CD14-positive monocyte (primary cell): ENCODE results near the gene LARP7. TPM values are rescaled to one million over a fixed set of nuclear protein-coding genes. Genes with fewer than 3 reads are reported as not detected.
"Not testable (repeated sequence)": the region's sequence is repeated elsewhere in the genome, so short reads cannot be mapped to it uniquely, and the experiment has no call there.

ENCODE experiments used
- DNase-seq, 3 donors: peaks; one replicate each; pipeline ENCODE4 v3.0.0-alpha.2; 2011 to 2022
- H2AFZ ChIP-seq: 2 replicates; pipeline ENCODE4 v1.6.0; 2012; ENCODE audit warnings: mild to moderate bottlenecking, low read depth, low read length, inconsistent platforms; ENCODE audit not compliant: insufficient read depth, poor library complexity, severe bottlenecking
- H3K27ac ChIP-seq, 2 donors: 1 replicate in 1 of 2; 2 replicates in 1 of 2; pipeline ENCODE4 v1.5.1; 2012 to 2013; ENCODE audit warnings: low read length in 2 of 2, control low read depth in 1 of 2, inconsistent platforms in 1 of 2, low read depth in 1 of 2, mild to moderate bottlenecking in 1 of 2
- H3K27me3 ChIP-seq, 2 donors: one replicate each; pipeline versions ENCODE4 v1.6.0 to v1.6.1; 2011 to 2013; ENCODE audit warnings: low read length in 2 of 2; ENCODE audit not compliant: control insufficient read depth in 2 of 2, insufficient read depth in 2 of 2
- H3K36me3 ChIP-seq, 2 donors: replicated peaks in 1 of 2; 1 replicate in 1 of 2; 2 replicates in 1 of 2; pipeline versions ENCODE4 v1.5.1 to v1.6.1; 2012 to 2013; ENCODE audit warnings: low read length in 2 of 2, control low read depth in 1 of 2, inconsistent platforms in 1 of 2, mild to moderate bottlenecking in 1 of 2; ENCODE audit not compliant: insufficient read depth in 2 of 2, control insufficient read depth in 1 of 2
- H3K4me1 ChIP-seq, 2 donors: 1 replicate in 1 of 2; 2 replicates in 1 of 2; pipeline versions ENCODE4 v1.5.1 to v1.6.1; 2012 to 2013; ENCODE audit warnings: low read length in 2 of 2, control low read depth in 1 of 2, inconsistent platforms in 1 of 2, mild to moderate bottlenecking in 1 of 2, moderate library complexity in 1 of 2; ENCODE audit not compliant: insufficient read depth in 2 of 2, control insufficient read depth in 1 of 2
- H3K4me2 ChIP-seq: replicated peaks from 2 replicates; pipeline ENCODE3; 2012; ENCODE audit warnings: low read length, moderate library complexity, mild to moderate bottlenecking; ENCODE audit not compliant: poor library complexity, severe bottlenecking; ENCODE audit errors: extremely low read depth
- H3K4me3 ChIP-seq, 3 experiments: fragments of 200-600 bp in 1 of 3; sonication (generic) in 1 of 3; replicated peaks in 1 of 3; 1 replicate in 2 of 3; 2 replicates in 1 of 3; pipeline ENCODE4 v1.5.1; 2011 to 2013; ENCODE audit warnings: low read length in 3 of 3, mild to moderate bottlenecking in 3 of 3, control low read depth in 2 of 3, low read depth in 2 of 3, inconsistent platforms in 1 of 3, moderate library complexity in 1 of 3
- H3K79me2 ChIP-seq: 2 replicates; pipeline ENCODE4 v1.6.0; 2012; ENCODE audit warnings: mild to moderate bottlenecking, control low read depth, inconsistent platforms, low read length, moderate library complexity; ENCODE audit not compliant: insufficient read depth
- H3K9ac ChIP-seq: 2 replicates; pipeline ENCODE4 v1.6.0; 2017; ENCODE audit warnings: low read length, mild to moderate bottlenecking; ENCODE audit not compliant: insufficient read depth, poor library complexity, severe bottlenecking
- H3K9me3 ChIP-seq, 2 donors: replicated peaks in 1 of 2; 1 replicate in 1 of 2; 2 replicates in 1 of 2; pipeline versions ENCODE4 v1.5.1 to v1.6.1; 2012 to 2013; ENCODE audit warnings: low read length in 2 of 2, control low read depth in 1 of 2; ENCODE audit not compliant: control insufficient read depth in 1 of 2, insufficient read depth in 1 of 2
- H4K20me1 ChIP-seq: 2 replicates; pipeline ENCODE4 v1.6.0; 2012; ENCODE audit warnings: mild to moderate bottlenecking, low read length, control low read depth, moderate library complexity; ENCODE audit not compliant: insufficient read depth
- H3K27ac Mint-ChIP-seq, 7 donors: one replicate each; pipeline ENCODE4 v1.8.0; 2020; ENCODE audit warnings: mild to moderate bottlenecking in 7 of 7, mixed read lengths in 7 of 7, moderate library complexity in 6 of 7, inconsistent platforms in 2 of 7
- H3K27me3 Mint-ChIP-seq, 3 donors: one replicate each; pipeline ENCODE4 v1.8.0; 2021 to 2022; ENCODE audit warnings: low read depth in 3 of 3, mild to moderate bottlenecking in 3 of 3, mixed read lengths in 3 of 3, moderate library complexity in 3 of 3, inconsistent platforms in 1 of 3
- H3K36me3 Mint-ChIP-seq, 2 donors: one replicate each; pipeline ENCODE4 v1.8.0; 2020; ENCODE audit warnings: mixed read lengths in 2 of 2, inconsistent platforms in 1 of 2, mild to moderate bottlenecking in 1 of 2
- H3K4me1 Mint-ChIP-seq: one replicate; pipeline ENCODE4 v1.8.0; 2020; ENCODE audit warnings: mild to moderate bottlenecking, mixed read lengths
- H3K4me3 Mint-ChIP-seq, 2 donors: one replicate each; pipeline ENCODE4 v1.8.0; 2020; ENCODE audit warnings: mild to moderate bottlenecking in 2 of 2, mixed read lengths in 2 of 2, moderate library complexity in 1 of 2
- H3K9me3 Mint-ChIP-seq, 7 donors: one replicate each; pipeline ENCODE4 v1.8.0; 2020 to 2022; ENCODE audit warnings: mixed read lengths in 7 of 7, mild to moderate bottlenecking in 6 of 7, moderate library complexity in 6 of 7, inconsistent platforms in 2 of 7
- WGBS: methylation state at CpG from one replicate; pipeline ENCODE4 v1.1.5; 2013; ENCODE audit warnings: missing lambda C conversion rate; ENCODE audit not compliant: insufficient coverage; 5-methylcytosine and 5-hydroxymethylcytosine counted together
- intact Hi-C, 2 donors: fragments of 100-400 bp; cut with micrococcal nuclease; formaldehyde crosslinking; loops; one replicate each; pipeline versions ENCODE4 v1.15.0 to v1.15.1; 2023
- polyA plus RNA-seq, 3 donors: library from polyadenylated mRNA; depleted of rRNA in 1 of 3; unstranded in 2 of 3; stranded (reverse) in 1 of 3; fragments of 300-500 nt in 2 of 3; fragments of >200 nt in 1 of 3; fragmentation: Illumina TruSeq in 2 of 3; gene quantifications; 1 replicate in 2 of 3; 2 replicates in 1 of 3; pipeline ENCODE4 v1.2.3, GENCODE V29; 2012 to 2021
- TF ChIP-seq, protein P1 (sequence below): fragments of 200-600 bp; IDR thresholded peaks from one replicate; pipeline ENCODE4 v1.8.0; 2022; ENCODE audit warnings: antibody characterized with exemption, mild to moderate bottlenecking

Gene LARP7
- polyA plus RNA-seq, 3 donors: 12.5 to 20.7 (median 14.1) TPM

DNA sequence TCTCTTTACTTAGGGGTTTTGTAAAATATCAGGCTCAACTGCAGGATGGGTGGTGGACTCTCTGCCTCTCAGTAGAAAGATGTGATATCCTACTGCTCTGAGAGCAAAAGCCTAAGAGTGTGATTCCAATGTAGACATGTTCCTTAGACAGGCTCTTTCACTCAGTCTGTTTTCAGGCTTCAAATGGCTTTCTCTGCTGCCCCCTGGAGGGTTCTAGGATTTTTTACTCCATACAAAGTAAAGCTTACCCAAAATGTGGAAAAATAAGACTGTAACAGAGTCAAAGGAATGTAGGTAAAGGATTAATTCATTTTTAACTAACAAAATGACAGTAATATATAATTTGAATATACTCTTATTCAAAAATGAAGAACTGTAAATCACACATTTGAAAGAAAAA lies 32.4 kb upstream of the LARP7 start:
- peak; percentile 7 to 26 (median 19) for DNase-seq
- intact Hi-C loops: no loop called here
- H3K27ac Mint-ChIP-seq: no peak overlapping the region

DNA sequence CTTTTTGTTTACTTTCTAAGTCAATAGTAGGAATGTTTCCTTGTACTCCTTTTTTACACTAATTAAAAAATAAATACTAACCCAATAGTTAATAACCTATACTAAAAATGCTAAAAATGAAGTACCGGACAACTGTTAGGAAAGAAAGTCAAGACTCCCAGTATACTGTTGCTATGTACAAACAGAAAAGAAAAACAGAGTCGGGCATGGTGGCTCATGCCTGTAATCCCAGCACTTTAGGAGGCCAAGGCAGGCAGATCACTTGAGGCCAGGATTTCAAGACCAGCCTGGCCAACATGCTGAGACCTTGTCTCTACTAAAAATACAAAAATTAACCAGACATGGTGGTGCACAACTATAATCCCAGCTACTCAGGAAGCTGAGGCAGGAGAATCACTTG lies 24.1 kb upstream of the LARP7 start:
- Mint-ChIP-seq H3K36me3 (peaks cover 6 to 20% of the 10 kb centered on the region in 2 donors), H3K27ac (peak overlapping the region in 1 of 7 donors; percentile 13)
- H3K36me3 ChIP-seq: peaks cover 5 to 11% of the 10 kb centered on the region in 2 donors
- H3K4me3 ChIP-seq, H3K4me1 ChIP-seq, H3K27me3 Mint-ChIP-seq, DNase-seq, H3K4me1 Mint-ChIP-seq, H4K20me1 ChIP-seq, H3K9me3 ChIP-seq, H3K27me3 ChIP-seq, H3K9ac ChIP-seq, H3K9me3 Mint-ChIP-seq, intact Hi-C loops, H3K4me3 Mint-ChIP-seq, H3K79me2 ChIP-seq, H2AFZ ChIP-seq, H3K27ac ChIP-seq, H3K4me2 ChIP-seq: not testable (repeated sequence)
- WGBS: no CpG with 5 or more reads among the region's 2 CpGs

More for the DNA sequence above, 32.4 kb upstream of the LARP7 start:
- H3K4me1 ChIP-seq: no peaks in the 10 kb centered on the region
- H3K4me2 ChIP-seq: no peak overlapping the region
- H3K4me3 ChIP-seq: no peak overlapping the region
- H3K27ac ChIP-seq: no peak overlapping the region
- no peak overlapping the region for H3K4me3 Mint-ChIP-seq
- no peaks in the 10 kb centered on the region for H3K27me3 Mint-ChIP-seq
- H4K20me1 ChIP-seq: no peaks in the 10 kb centered on the region
- H3K4me1 Mint-ChIP-seq: no peaks in the 10 kb centered on the region
- no peaks in the 10 kb centered on the region for H3K9me3 Mint-ChIP-seq
- TF ChIP-seq, protein P1, sequence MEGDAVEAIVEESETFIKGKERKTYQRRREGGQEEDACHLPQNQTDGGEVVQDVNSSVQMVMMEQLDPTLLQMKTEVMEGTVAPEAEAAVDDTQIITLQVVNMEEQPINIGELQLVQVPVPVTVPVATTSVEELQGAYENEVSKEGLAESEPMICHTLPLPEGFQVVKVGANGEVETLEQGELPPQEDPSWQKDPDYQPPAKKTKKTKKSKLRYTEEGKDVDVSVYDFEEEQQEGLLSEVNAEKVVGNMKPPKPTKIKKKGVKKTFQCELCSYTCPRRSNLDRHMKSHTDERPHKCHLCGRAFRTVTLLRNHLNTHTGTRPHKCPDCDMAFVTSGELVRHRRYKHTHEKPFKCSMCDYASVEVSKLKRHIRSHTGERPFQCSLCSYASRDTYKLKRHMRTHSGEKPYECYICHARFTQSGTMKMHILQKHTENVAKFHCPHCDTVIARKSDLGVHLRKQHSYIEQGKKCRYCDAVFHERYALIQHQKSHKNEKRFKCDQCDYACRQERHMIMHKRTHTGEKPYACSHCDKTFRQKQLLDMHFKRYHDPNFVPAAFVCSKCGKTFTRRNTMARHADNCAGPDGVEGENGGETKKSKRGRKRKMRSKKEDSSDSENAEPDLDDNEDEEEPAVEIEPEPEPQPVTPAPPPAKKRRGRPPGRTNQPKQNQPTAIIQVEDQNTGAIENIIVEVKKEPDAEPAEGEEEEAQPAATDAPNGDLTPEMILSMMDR: peak; percentile 74
- H2AFZ ChIP-seq: no peak overlapping the region
- H3K27me3 ChIP-seq: no peaks in the 10 kb centered on the region
- peaks cover 15 to 36% of the 10 kb centered on the region in 2 donors for H3K36me3 Mint-ChIP-seq
- H3K36me3 ChIP-seq: peaks cover 0 to 26% of the 10 kb centered on the region in 2 donors
- no peaks in the 10 kb centered on the region for H3K79me2 ChIP-seq
- no peaks in the 10 kb centered on the region for H3K9me3 ChIP-seq
- H3K9ac ChIP-seq: no peak overlapping the region
